Prostate gland (tissue), 2 donors: ENCODE results near the gene NEK9. TPM values are rescaled to one million over a fixed set of nuclear protein-coding genes. Genes with fewer than 3 reads are reported as not detected.

ENCODE experiments used
- DNase-seq: peaks from one replicate; pipeline ENCODE4 v3.0.0-alpha.2; 2019; ENCODE audit warnings: low spot score
- H3K27ac ChIP-seq, 2 donors: fragments of 200-600 bp; sonication (generic); 2 replicates each; pipeline ENCODE4 v1.5.1; 2017 to 2019
- H3K27me3 ChIP-seq: fragments of 200-600 bp; sonication (generic); replicated peaks from 2 replicates; pipeline ENCODE4 v1.5.1; 2019; ENCODE audit not compliant: insufficient read depth
- H3K36me3 ChIP-seq, 2 donors: fragments of 200-600 bp; sonication (generic); 1 replicate in 1 of 2; 2 replicates in 1 of 2; pipeline versions ENCODE4 v1.5.1 to v1.8.1; 2017 to 2019
- H3K4me1 ChIP-seq: fragments of 200-600 bp; sonication (generic); replicated peaks from 2 replicates; pipeline ENCODE4 v1.5.1; 2019
- H3K4me3 ChIP-seq, 2 donors: fragments of 200-600 bp; sonication (generic); 2 replicates each; pipeline ENCODE4 v1.5.1; 2017 to 2019
- H3K9me3 ChIP-seq: fragments of 200-600 bp; sonication (generic); 2 replicates; pipeline ENCODE4 v1.5.1; 2017
- CTCF ChIP-seq, 4 experiments: fragments of 200-600 bp in 2 of 4; fragments of 450-650 bp in 2 of 4; sonication (generic) in 2 of 4; IDR thresholded peaks; 1 replicate in 3 of 4; 2 replicates in 1 of 4; pipeline ENCODE4 v1.5.1; 2016 to 2019; ENCODE audit warnings: antibody characterized with exemption in 4 of 4, mild to moderate bottlenecking in 2 of 4, moderate library complexity in 2 of 4
- POLR2A ChIP-seq: fragments of 450-650 bp; IDR thresholded peaks from one replicate; pipeline ENCODE4 v1.6.1; 2016; ENCODE audit warnings: antibody characterized with exemption, mild to moderate bottlenecking
- POLR2AphosphoS5 ChIP-seq: sonication (generic); formaldehyde crosslinking; IDR thresholded peaks from one replicate; pipeline ENCODE4 v1.6.1; 2017; ENCODE audit warnings: antibody characterized with exemption
- whole genome bisulfite sequencing: methylation state at CpG from one replicate; pipeline ENCODE4 v1.1.5; 2018; 5-methylcytosine and 5-hydroxymethylcytosine counted together
- intact Hi-C: fragments of 100-400 bp; cut with DNase I; formaldehyde crosslinking; loops from one replicate; pipeline ENCODE4 v1.14.2; 2022
- small RNA-seq, 2 donors: library from RNA; depleted of rRNA; stranded (forward); fragments of <200 nt; gene quantifications; one replicate each; pipeline ENCODE3, GENCODE V24; 2016
- total RNA-seq, 2 donors: library from RNA; depleted of rRNA; stranded (reverse); fragments of >200 nt; gene quantifications; one replicate each; pipeline ENCODE4 v1.1.0, GENCODE V29; 2016

NEK9 gene
- total RNA-seq, 2 donors from 2014 or later = 59.5 to 89.8 TPM

- no peaks in the 10 kb centered on the region for H3K36me3 ChIP-seq
- intact Hi-C loops = no loop called here
These were observed 86.3 kb downstream of the NEK9 start for GRCh38 chr14:75040507-75040906.

GRCh38 chr14:75032939-75033338 is 93.9 kb downstream of the NEK9 start:
- no peaks in the 10 kb centered on the region for H3K9me3 ChIP-seq
- no peak overlapping the region for H3K4me3 ChIP-seq
- H3K4me1 ChIP-seq = no peaks in the 10 kb centered on the region
- 89% methylated on average over 2 of the region's 2 CpGs for WGBS
- TF ChIP-seq CTCF (IDR thresholded peaks at IDR 0.05) = no peak
- no peak for TF ChIP-seq POLR2AphosphoS5
- TF ChIP-seq POLR2A = no peak
- no peaks in the 10 kb centered on the region for H3K36me3 ChIP-seq
- intact Hi-C loops = no loop called here
- no peak overlapping the region for H3K27ac ChIP-seq
- H3K27me3 ChIP-seq = no peaks in the 10 kb centered on the region
- DNase-seq = no peak

More at GRCh38 chr14:75040507-75040906, 86.3 kb downstream of the NEK9 start:
- Histone ChIP-seq H3K27me3 (no peaks in the 10 kb centered on the region), H3K27ac (no peak overlapping the region), H3K4me3 (no peak overlapping the region), H3K9me3 (no peaks in the 10 kb centered on the region), H3K4me1 (no peaks in the 10 kb centered on the region)
- WGBS = 41% methylated on average over 1 of the region's 1 CpG
- no peak for TF ChIP-seq POLR2A
- no peak for TF ChIP-seq POLR2AphosphoS5
- no peak for TF ChIP-seq CTCF (IDR thresholded peaks at IDR 0.05)
- DNase-seq = no peak

GRCh38 chr14:75030147-75030546 is 96.7 kb downstream of the NEK9 start:
- Histone ChIP-seq H3K36me3 (no peaks in the 10 kb centered on the region), H3K4me3 (no peak overlapping the region), H3K27me3 (no peaks in the 10 kb centered on the region), H3K9me3 (no peaks in the 10 kb centered on the region), H3K27ac (no peak overlapping the region), H3K4me1 (no peaks in the 10 kb centered on the region)
- WGBS = 0% methylated on average over 1 of the region's 1 CpG
- no peak for TF ChIP-seq POLR2AphosphoS5
- no peak for TF ChIP-seq CTCF (IDR thresholded peaks at IDR 0.05)
- TF ChIP-seq POLR2A = no peak
- intact Hi-C loops = no loop called here
- no peak for DNase-seq

Small RNAs within 50 kb of the gene (small RNA-seq; reads per million reads assigned to genes)
- gene HIF1AP1 = 0 reads per million in 2 donors

Other genes with a start within 250 kb of the NEK9 start
- 10 to 100 TPM; 44.9 to 93.0 TPM for gene DLST, start 245.1 kb downstream of the NEK9 start, total RNA-seq
- gene RPS6KL1, start 203.8 kb downstream of the NEK9 start, total RNA-seq = 10 to 100 TPM in 1 of 2 donors, 1 to 10 TPM in 1; 1.5 to 15.1 TPM
- gene PGF, start 171.5 kb downstream of the NEK9 start, total RNA-seq = 10 to 100 TPM in 1 of 2 donors, 1 to 10 TPM in 1; 7.9 to 16.2 TPM
- 10 to 100 TPM; 43.9 to 60.4 TPM for gene EIF2B2, start 124.1 kb downstream of the NEK9 start, total RNA-seq
- gene MLH3, start 75.6 kb downstream of the NEK9 start, total RNA-seq = 10 to 100 TPM; 23.3 to 29.6 TPM
- gene ACYP1, start 63.0 kb downstream of the NEK9 start, total RNA-seq = 10 to 100 TPM; 11.2 to 14.3 TPM
- gene ZC2HC1C, start 57.4 kb downstream of the NEK9 start, total RNA-seq = 10 to 100 TPM in 1 of 2 donors, 1 to 10 TPM in 1; 1.8 to 19.4 TPM
- 100 to 1,000 TPM; 320 to 397 TPM for gene TMED10, start 49.6 kb upstream of the NEK9 start, total RNA-seq
- 100 to 1,000 TPM in 1 of 2 donors, 10 to 100 TPM in 1; 73.9 to 127 TPM for gene FOS, start 151.8 kb upstream of the NEK9 start, total RNA-seq